ENCODE results near the gene RBM5. TPM values are rescaled to one million over a fixed set of nuclear protein-coding genes. Genes with fewer than 3 reads are reported as not detected.

RBM5 gene
- 100 to 1,000 TPM; 204 to 206 TPM for total RNA-seq

GRCh38 chr3:50088725-50089608 is at the start of gene RBM5:
TSS of gene RBM5 (plus strand) at chr3:50088919. CDS start at chr3:50090435, 1,516 bp downstream.

GRCh38 chr3:50154840-50155490 is 66.2 kb downstream of the RBM5 start, which contains the start of gene SEMA3F:
TSS of gene SEMA3F (plus strand) at chr3:50155324. CDS start at chr3:50159623, 4,299 bp downstream.

Other genes starting within 250 kb of the RBM5 start
- 10 to 100 TPM; 17.4 to 18.5 TPM for gene TRAIP, start 232.4 kb upstream of the RBM5 start, total RNA-seq
- gene CAMKV, start 219.0 kb upstream of the RBM5 start, total RNA-seq = not detected
- 1 to 10 TPM; 3.0 to 3.4 TPM for gene MST1R, start 185.0 kb upstream of the RBM5 start, total RNA-seq
- gene MON1A, start 159.1 kb upstream of the RBM5 start, total RNA-seq = 10 to 100 TPM in 1 of 2 experiments, 1 to 10 TPM in 1; 10.0 to 12.1 TPM
- gene RBM6, start 148.8 kb upstream of the RBM5 start, total RNA-seq = 100 to 1,000 TPM; 108 to 111 TPM
- gene SEMA3F, start 66.4 kb downstream of the RBM5 start, total RNA-seq = not detected
- gene GNAT1, start 102.7 kb downstream of the RBM5 start, total RNA-seq = not detected
- not detected for gene SLC38A3, start 116.4 kb downstream of the RBM5 start, total RNA-seq
- gene GNAI2, start 147.3 kb downstream of the RBM5 start, total RNA-seq = 100 to 1,000 TPM; 372 to 387 TPM
- gene SEMA3B, start 180.2 kb downstream of the RBM5 start, total RNA-seq = under 1 TPM; 0.30 to 0.34 TPM
- not detected for gene LSMEM2, start 190.2 kb downstream of the RBM5 start, total RNA-seq
- gene IFRD2, start 203.5 kb downstream of the RBM5 start, total RNA-seq = 10 to 100 TPM; 54.2 to 58.4 TPM
- gene HYAL3, start 210.5 kb downstream of the RBM5 start, total RNA-seq = 1 to 10 TPM; 6.3 to 7.0 TPM
- 10 to 100 TPM; 33.2 to 35.3 TPM for gene NAA80, start 210.5 kb downstream of the RBM5 start, total RNA-seq
- under 1 TPM; 0.24 to 0.40 TPM for gene HYAL1, start 214.7 kb downstream of the RBM5 start, total RNA-seq
- gene HYAL2, start 233.8 kb downstream of the RBM5 start, total RNA-seq = 1 to 10 TPM; 4.0 to 6.0 TPM
- 10 to 100 TPM; 15.5 TPM for gene TUSC2, start 239.3 kb downstream of the RBM5 start, total RNA-seq

Measured in activated naive CD4-positive, alpha-beta T cell treated with anti-CD3 and anti-CD28 coated beads, Interleukin-2, amount 10 ng/mL, durations not matched to agents 5 hours and 36 hours (primary cell).